ENCODE data around the gene COL5A1.

COL5A1 gene

GRCh38 chr9:134867917-134868750 is 226.5 kb downstream of the COL5A1 start:
- DNase-seq = no peak

GRCh38 chr9:134868751-134869553 is 227.3 kb downstream of the COL5A1 start:
- no peak for DNase-seq

- no peak for DNase-seq
Observed at GRCh38 chr9:134869554-134870300, 228.1 kb downstream of the COL5A1 start.

GRCh38 chr9:134870301-134870694 is 228.7 kb downstream of the COL5A1 start:
- no peak for DNase-seq

GRCh38 chr9:134870746-134871662 is 229.4 kb downstream of the COL5A1 start:
- no peak for DNase-seq

- no peak for DNase-seq
Observed at GRCh38 chr9:134871697-134872340, 230.2 kb downstream of the COL5A1 start.

- DNase-seq = no peak
Observed at GRCh38 chr9:134872482-134873231, 231.1 kb downstream of the COL5A1 start.

- peak; percentile 16 for DNase-seq
Observed at GRCh38 chr9:134875371-134875770, 233.8 kb downstream of the COL5A1 start.

- DNase-seq = no peak
Observed at GRCh38 chr9:134877541-134877940, 235.9 kb downstream of the COL5A1 start.

- DNase-seq = no peak
Observed at GRCh38 chr9:134879664-134880483, 238.3 kb downstream of the COL5A1 start.

GRCh38 chr9:134880484-134881312 is 239.1 kb downstream of the COL5A1 start, which contains the start of gene FCN2:
FCN2 (plus strand) TSS chr9:134880810; CDS start chr9:134880822, 12 bp downstream.
- DNase-seq = no peak

GRCh38 chr9:134881313-134881670 is 239.7 kb downstream of the COL5A1 start:
- DNase-seq = no peak

GRCh38 chr9:134882204-134882785 is 240.7 kb downstream of the COL5A1 start:
- DNase-seq = no peak

GRCh38 chr9:134883040-134883782 is 241.6 kb downstream of the COL5A1 start:
- no peak for DNase-seq

GRCh38 chr9:134884492-134884891 is 242.9 kb downstream of the COL5A1 start:
- no peak for DNase-seq

- no peak for DNase-seq
Observed at GRCh38 chr9:134885001-134885678, 243.5 kb downstream of the COL5A1 start.
